IMR-90 (cell line): ENCODE data around the gene CD6.

Experiments
- CEBPB ChIP-seq: IDR thresholded peaks from 2 replicates; pipeline ENCODE4 v1.6.1; 2012; ENCODE audit warnings: low read depth, low read length, improper control_type of control experiment
- CHD1 ChIP-seq: IDR thresholded peaks from 2 replicates; pipeline ENCODE4 v1.6.1; 2012; ENCODE audit warnings: low read depth, low read length, improper control_type of control experiment
- MAFK ChIP-seq: IDR thresholded peaks from 2 replicates; pipeline ENCODE4 v1.6.1; 2012; ENCODE audit warnings: low read depth, low read length, improper control_type of control experiment
- MAZ ChIP-seq: IDR thresholded peaks from 2 replicates; pipeline ENCODE4 v1.6.1; 2012; ENCODE audit warnings: low read depth, mild to moderate bottlenecking, low read length, improper control_type of control experiment, moderate library complexity, borderline replicate concordance
- POLR2A ChIP-seq: IDR thresholded peaks from 2 replicates; pipeline ENCODE4 v1.6.1; 2012; ENCODE audit warnings: mild to moderate bottlenecking, low read depth, low read length
- RAD21 ChIP-seq: IDR thresholded peaks from 2 replicates; pipeline ENCODE4 v1.6.1; 2012; ENCODE audit warnings: low read length, improper control_type of control experiment
- RCOR1 ChIP-seq: IDR thresholded peaks from 2 replicates; pipeline ENCODE4 v1.6.1; 2012; ENCODE audit warnings: mild to moderate bottlenecking, low read length, improper control_type of control experiment; ENCODE audit not compliant: insufficient replicate concordance
- RFX5 ChIP-seq: IDR thresholded peaks from 2 replicates; pipeline ENCODE4 v1.8.0; 2012; ENCODE audit warnings: low read depth, mild to moderate bottlenecking, low read length, moderate library complexity
- SMC3 ChIP-seq: fragments of 150-350 bp; IDR thresholded peaks from 2 replicates; pipeline ENCODE4 v1.6.1; 2016; ENCODE audit warnings: low read depth, mild to moderate bottlenecking, antibody characterized with exemption, low read length, moderate library complexity
- TF ChIP-seq, protein P1 (sequence below): conservative IDR thresholded peaks from 2 replicates; pipeline ENCODE4 v1.5.1; 2012; ENCODE audit warnings: mild to moderate bottlenecking, low read depth, low read length, improper control_type of control experiment
- TF ChIP-seq, protein P2 (sequence below): fragments of 150-350 bp; IDR thresholded peaks from 2 replicates; pipeline ENCODE4 v1.6.1; 2017; ENCODE audit warnings: mild to moderate bottlenecking, antibody characterized with exemption, low read length, low read depth

DNA sequence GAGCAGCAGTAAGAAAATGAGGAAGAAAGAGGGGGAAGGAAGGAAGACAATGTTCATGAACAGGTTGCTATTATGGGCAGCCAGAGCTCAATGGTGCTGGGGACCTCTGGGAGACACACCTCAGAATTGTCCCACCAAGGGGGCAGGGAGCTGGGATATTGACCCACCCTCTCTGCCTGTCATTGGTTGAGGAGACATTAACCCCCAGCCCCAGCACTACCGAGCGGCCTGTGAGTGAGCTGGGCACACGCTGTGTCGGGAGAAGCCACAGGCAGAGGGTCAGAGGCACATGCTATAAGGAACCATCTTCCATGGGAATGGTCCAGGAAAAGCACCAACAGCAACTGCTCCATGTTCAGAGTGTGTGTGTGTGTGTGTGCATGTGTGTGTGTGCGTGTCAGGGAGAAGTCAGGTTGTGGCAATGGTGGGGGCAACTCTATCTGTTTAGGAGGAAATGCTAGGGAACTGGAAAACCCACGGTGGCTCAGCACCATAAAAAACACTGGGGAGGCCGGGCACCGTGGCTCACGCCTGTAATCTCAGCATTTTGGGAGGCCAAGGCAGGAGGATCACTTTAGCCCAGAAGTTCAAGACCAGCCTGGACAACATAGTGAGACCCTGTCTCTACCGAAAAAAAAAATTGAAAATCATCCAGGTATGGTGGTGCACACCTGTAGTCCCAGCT, 49.2 kb downstream of the CD6 start:
- TF ChIP-seq, protein P1, sequence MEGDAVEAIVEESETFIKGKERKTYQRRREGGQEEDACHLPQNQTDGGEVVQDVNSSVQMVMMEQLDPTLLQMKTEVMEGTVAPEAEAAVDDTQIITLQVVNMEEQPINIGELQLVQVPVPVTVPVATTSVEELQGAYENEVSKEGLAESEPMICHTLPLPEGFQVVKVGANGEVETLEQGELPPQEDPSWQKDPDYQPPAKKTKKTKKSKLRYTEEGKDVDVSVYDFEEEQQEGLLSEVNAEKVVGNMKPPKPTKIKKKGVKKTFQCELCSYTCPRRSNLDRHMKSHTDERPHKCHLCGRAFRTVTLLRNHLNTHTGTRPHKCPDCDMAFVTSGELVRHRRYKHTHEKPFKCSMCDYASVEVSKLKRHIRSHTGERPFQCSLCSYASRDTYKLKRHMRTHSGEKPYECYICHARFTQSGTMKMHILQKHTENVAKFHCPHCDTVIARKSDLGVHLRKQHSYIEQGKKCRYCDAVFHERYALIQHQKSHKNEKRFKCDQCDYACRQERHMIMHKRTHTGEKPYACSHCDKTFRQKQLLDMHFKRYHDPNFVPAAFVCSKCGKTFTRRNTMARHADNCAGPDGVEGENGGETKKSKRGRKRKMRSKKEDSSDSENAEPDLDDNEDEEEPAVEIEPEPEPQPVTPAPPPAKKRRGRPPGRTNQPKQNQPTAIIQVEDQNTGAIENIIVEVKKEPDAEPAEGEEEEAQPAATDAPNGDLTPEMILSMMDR: no peak
- TF ChIP-seq POLR2A (no peak), MAZ (no peak), RAD21 (no peak), CEBPB (no peak), MAFK (no peak), RCOR1 (no peak), RFX5 (no peak), SMC3 (no peak), CHD1 (no peak)
- TF ChIP-seq, protein P2, sequence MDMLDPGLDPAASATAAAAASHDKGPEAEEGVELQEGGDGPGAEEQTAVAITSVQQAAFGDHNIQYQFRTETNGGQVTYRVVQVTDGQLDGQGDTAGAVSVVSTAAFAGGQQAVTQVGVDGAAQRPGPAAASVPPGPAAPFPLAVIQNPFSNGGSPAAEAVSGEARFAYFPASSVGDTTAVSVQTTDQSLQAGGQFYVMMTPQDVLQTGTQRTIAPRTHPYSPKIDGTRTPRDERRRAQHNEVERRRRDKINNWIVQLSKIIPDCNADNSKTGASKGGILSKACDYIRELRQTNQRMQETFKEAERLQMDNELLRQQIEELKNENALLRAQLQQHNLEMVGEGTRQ: no peak
